ENCODE results near the gene CTDP1. TPM values are rescaled to one million over a fixed set of nuclear protein-coding genes. Genes with fewer than 3 reads are reported as not detected.
"Not testable (repeated sequence)": the region's sequence is repeated elsewhere in the genome, so short reads cannot be mapped to it uniquely, and the experiment has no call there.

Gene CTDP1
- total RNA-seq, 1 experiment from 2014 or later: 31.7 TPM

- DNase-seq: no peak
- no peak overlapping the region for H3K9ac ChIP-seq (ENCODE audit: low read length)
- no peak for ATAC-seq
- H3K79me2 ChIP-seq (ENCODE audit: low read length): no peaks in the 10 kb centered on the region
- H3K4me2 ChIP-seq (ENCODE audit: low read length): no peak overlapping the region
- H3K9me3 ChIP-seq (ENCODE audit: low read length): no peaks in the 10 kb centered on the region
- ChIA-PET CTCF (no interaction called here), POLR2A (ENCODE audit: unreplicated experiment) (no interaction called here)
- H3K4me1 ChIP-seq (ENCODE audit: insufficient read depth, low read length): no peaks in the 10 kb centered on the region
- TF ChIP-seq EZH2phosphoT487 (IDR thresholded peaks at IDR 0.05; ENCODE audit: borderline replicate concordance, low read length) (no peak), CTCF (conservative IDR thresholded peaks at IDR 0.05; ENCODE audit: low read depth, low read length) (no peak), EZH2 (IDR thresholded peaks at IDR 0.05; ENCODE audit: low read length, unreplicated experiment) (no peak)
- no peaks in the 10 kb centered on the region for H3K9me2 ChIP-seq (replicated peaks; ENCODE audit: low read length)
- no peaks in the 10 kb centered on the region for H3F3A ChIP-seq (ENCODE audit: low read length, unreplicated experiment)
- H2AFZ ChIP-seq (ENCODE audit: low read length): no peak overlapping the region
- no peaks in the 10 kb centered on the region for H3K27me3 ChIP-seq (ENCODE audit: low read length)
- peaks cover 7% of the 10 kb centered on the region; the same call in 1 of the 2 replicates for H3K36me3 ChIP-seq (ENCODE audit: low read depth, low read length)
- intact Hi-C loops (cut with micrococcal nuclease): no loop called here
- no TSS peak for BruUV-seq (replicated peaks)
- no peaks in the 10 kb centered on the region for H4K20me1 ChIP-seq (ENCODE audit: low read length)
- no peak overlapping the region for H3K4me3 ChIP-seq (ENCODE audit: low read length)
- H3K27ac ChIP-seq (ENCODE audit: low read length): no peak overlapping the region
Observed at GRCh38 chr18:79739440-79739778, 59.8 kb downstream of the CTDP1 start.

GRCh38 chr18:79740047-79740446 lies 60.4 kb downstream of the CTDP1 start:
- H3K79me2 ChIP-seq (ENCODE audit: low read length); intact Hi-C loops (cut with micrococcal nuclease); H3K27ac ChIP-seq (ENCODE audit: low read length); H3K36me3 ChIP-seq (ENCODE audit: low read depth, low read length); BruUV-seq (replicated peaks); H3K9me2 ChIP-seq (replicated peaks; ENCODE audit: low read length); H3F3A ChIP-seq (ENCODE audit: low read length, unreplicated experiment); H4K20me1 ChIP-seq (ENCODE audit: low read length); H3K27me3 ChIP-seq (ENCODE audit: low read length); H2AFZ ChIP-seq (ENCODE audit: low read length); H3K4me2 ChIP-seq (ENCODE audit: low read length); DNase-seq; POLR2A ChIA-PET (ENCODE audit: unreplicated experiment); H3K4me3 ChIP-seq (ENCODE audit: low read length); ATAC-seq; H3K4me1 ChIP-seq (ENCODE audit: insufficient read depth, low read length); CTCF ChIA-PET; H3K9me3 ChIP-seq (ENCODE audit: low read length); H3K9ac ChIP-seq (ENCODE audit: low read length): not testable (repeated sequence)

GRCh38 chr18:79740521-79741361 lies 61.1 kb downstream of the CTDP1 start:
- Histone ChIP-seq H3K27me3 (ENCODE audit: low read length) (no peaks in the 10 kb centered on the region), H2AFZ (ENCODE audit: low read length) (no peak overlapping the region), H3K4me1 (ENCODE audit: insufficient read depth, low read length) (no peaks in the 10 kb centered on the region), H3K4me3 (ENCODE audit: low read length) (no peak overlapping the region), H3F3A (ENCODE audit: low read length, unreplicated experiment) (no peaks in the 10 kb centered on the region), H3K79me2 (ENCODE audit: low read length) (no peaks in the 10 kb centered on the region), H3K9me3 (ENCODE audit: low read length) (no peaks in the 10 kb centered on the region), H3K4me2 (ENCODE audit: low read length) (no peak overlapping the region), H3K9me2 (replicated peaks; ENCODE audit: low read length) (no peaks in the 10 kb centered on the region), H3K36me3 (ENCODE audit: low read depth, low read length) (peaks cover 7% of the 10 kb centered on the region; the same call in 1 of the 2 replicates), H3K9ac (ENCODE audit: low read length) (no peak overlapping the region), H3K27ac (ENCODE audit: low read length) (no peak overlapping the region), H4K20me1 (ENCODE audit: low read length) (no peaks in the 10 kb centered on the region)
- CTCF ChIA-PET: no interaction called here
- POLR2A ChIA-PET (ENCODE audit: unreplicated experiment): no interaction called here
- ATAC-seq (no peak), DNase-seq (no peak)
- intact Hi-C loops (cut with micrococcal nuclease): no loop called here
- BruUV-seq (replicated peaks): no TSS peak
- TF ChIP-seq EZH2 (IDR thresholded peaks at IDR 0.05; ENCODE audit: low read length, unreplicated experiment) (no peak), EZH2phosphoT487 (IDR thresholded peaks at IDR 0.05; ENCODE audit: borderline replicate concordance, low read length) (no peak), CTCF (conservative IDR thresholded peaks at IDR 0.05; ENCODE audit: low read depth, low read length) (no peak)
